ENCODE data around the gene ADGRV1.

ADGRV1 gene

DNA sequence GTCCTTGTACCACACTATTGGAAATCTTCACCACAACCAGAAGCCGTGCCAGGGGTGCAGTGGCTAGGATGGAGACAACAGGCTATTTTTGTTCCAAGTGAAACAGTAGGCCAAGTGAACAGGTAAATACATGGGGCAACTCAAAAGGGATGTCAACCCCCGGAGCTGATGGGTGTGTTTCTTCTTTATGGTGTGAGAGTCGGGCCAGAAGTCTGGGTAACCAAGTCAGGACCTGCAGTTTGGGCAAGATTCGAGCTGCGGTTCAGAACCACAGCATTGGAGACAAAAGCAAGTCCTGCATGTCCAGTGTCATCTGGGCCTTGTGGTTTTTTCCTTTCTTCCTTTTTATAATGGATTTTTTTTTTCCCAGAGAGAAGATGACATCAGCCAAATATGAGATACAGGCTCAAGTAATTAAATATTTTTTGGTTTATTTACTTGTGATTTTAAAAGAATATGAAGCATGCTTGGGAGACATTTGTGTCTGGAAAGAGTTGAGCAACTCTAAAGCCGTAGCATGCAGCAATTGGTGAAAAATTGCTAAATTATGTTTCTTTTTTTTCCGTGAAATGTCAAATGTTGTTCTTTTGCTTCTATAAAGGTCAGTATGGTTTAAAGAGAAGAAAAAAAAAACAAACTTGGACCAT, 562.9 kb downstream of the ADGRV1 start:
- ChIA-PET CTCF (no interaction called here), POLR2A (no interaction called here)
- Histone ChIP-seq H3K4me3 (ENCODE audit: low read depth, low read length) (no peak overlapping the region), H3K4me1 (ENCODE audit: control insufficient read depth, insufficient read depth, low read length) (peaks cover 4% of the 10 kb centered on the region), H3K27ac (ENCODE audit: extremely low read depth, low read depth, low read length) (no peak overlapping the region), H3K9me3 (ENCODE audit: control insufficient read depth, insufficient read depth, low read depth, low read length) (no peaks in the 10 kb centered on the region), H3K36me3 (ENCODE audit: control insufficient read depth in 2 of 2, insufficient read depth in 1 of 2, low read length in 2 of 2) (no peaks in the 10 kb centered on the region)
- no peak for TF ChIP-seq ZNF548 (tag by site-specific recombination; IDR thresholded peaks at IDR 0.05)
- no peak for TF ChIP-seq ZBTB1 (tag by site-specific recombination; IDR thresholded peaks at IDR 0.05)
- TF ChIP-seq ZNF558 (tag by site-specific recombination; IDR thresholded peaks at IDR 0.05): no peak
- TF ChIP-seq ZFP3 (tag by site-specific recombination; IDR thresholded peaks at IDR 0.05; ENCODE audit: low read depth): no peak
- TF ChIP-seq ZNF354C (tag by site-specific recombination; IDR thresholded peaks at IDR 0.05; ENCODE audit: borderline replicate concordance, low read depth): no peak
- TF ChIP-seq ZNF776 (tag by site-specific recombination; IDR thresholded peaks at IDR 0.05; ENCODE audit: borderline replicate concordance): no peak
- no peak for TF ChIP-seq ZNF132 (tag by site-specific recombination; IDR thresholded peaks at IDR 0.05; ENCODE audit: borderline replicate concordance)
- TF ChIP-seq ZNF426 (tag by site-specific recombination; IDR thresholded peaks at IDR 0.05): no peak
- TF ChIP-seq ZNF169 (tag by site-specific recombination; IDR thresholded peaks at IDR 0.05): no peak
- TF ChIP-seq ZNF404 (tag by site-specific recombination; IDR thresholded peaks at IDR 0.05): no peak

DNA sequence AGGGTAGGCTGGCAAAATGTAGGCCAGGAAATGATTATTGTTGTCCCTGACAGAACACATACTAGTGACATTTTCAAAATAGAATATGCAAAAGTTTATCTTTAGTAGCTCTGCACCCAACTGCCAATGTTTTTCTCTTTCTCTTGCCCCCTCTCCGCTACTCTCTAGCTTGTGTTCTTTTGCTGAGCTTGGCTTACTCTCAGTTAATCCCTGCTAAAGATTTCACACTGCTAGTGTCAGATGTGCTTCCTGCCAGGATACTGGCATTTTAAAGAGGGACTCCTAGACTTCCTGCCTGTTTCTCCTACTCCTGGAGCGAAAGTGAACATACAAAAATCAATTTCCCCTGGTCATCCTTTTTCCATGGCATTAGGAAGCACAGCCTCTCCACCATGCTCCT, 564.1 kb downstream of the ADGRV1 start:
- ChIA-PET CTCF (interaction anchor here (0.6 kb wide), 1 partner anchor 100 kb away, joined by 3 read pairs; no protein-coding TSS in a partner anchor), POLR2A (no interaction called here)
- H3K9me3 ChIP-seq (ENCODE audit: control insufficient read depth, insufficient read depth, low read depth, low read length): no peaks in the 10 kb centered on the region
- no peak overlapping the region for H3K4me3 ChIP-seq (ENCODE audit: low read depth, low read length)
- no peak for TF ChIP-seq ZNF16 (tag by site-specific recombination; IDR thresholded peaks at IDR 0.05; ENCODE audit: low read depth)
- TF ChIP-seq, protein P1, sequence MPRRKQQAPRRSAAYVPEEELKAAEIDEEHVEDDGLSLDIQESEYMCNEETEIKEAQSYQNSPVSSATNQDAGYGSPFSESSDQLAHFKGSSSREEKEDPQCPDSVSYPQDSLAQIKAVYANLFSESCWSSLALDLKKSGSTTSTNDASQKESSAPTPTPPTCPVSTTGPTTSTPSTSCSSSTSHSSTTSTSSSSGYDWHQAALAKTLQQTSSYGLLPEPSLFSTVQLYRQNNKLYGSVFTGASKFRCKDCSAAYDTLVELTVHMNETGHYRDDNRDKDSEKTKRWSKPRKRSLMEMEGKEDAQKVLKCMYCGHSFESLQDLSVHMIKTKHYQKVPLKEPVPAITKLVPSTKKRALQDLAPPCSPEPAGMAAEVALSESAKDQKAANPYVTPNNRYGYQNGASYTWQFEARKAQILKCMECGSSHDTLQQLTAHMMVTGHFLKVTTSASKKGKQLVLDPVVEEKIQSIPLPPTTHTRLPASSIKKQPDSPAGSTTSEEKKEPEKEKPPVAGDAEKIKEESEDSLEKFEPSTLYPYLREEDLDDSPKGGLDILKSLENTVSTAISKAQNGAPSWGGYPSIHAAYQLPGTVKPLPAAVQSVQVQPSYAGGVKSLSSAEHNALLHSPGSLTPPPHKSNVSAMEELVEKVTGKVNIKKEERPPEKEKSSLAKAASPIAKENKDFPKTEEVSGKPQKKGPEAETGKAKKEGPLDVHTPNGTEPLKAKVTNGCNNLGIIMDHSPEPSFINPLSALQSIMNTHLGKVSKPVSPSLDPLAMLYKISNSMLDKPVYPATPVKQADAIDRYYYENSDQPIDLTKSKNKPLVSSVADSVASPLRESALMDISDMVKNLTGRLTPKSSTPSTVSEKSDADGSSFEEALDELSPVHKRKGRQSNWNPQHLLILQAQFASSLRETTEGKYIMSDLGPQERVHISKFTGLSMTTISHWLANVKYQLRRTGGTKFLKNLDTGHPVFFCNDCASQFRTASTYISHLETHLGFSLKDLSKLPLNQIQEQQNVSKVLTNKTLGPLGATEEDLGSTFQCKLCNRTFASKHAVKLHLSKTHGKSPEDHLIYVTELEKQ (tag by site-specific recombination; IDR thresholded peaks at IDR 0.05; ENCODE audit: borderline replicate concordance): no peak
- TF ChIP-seq, protein P2, sequence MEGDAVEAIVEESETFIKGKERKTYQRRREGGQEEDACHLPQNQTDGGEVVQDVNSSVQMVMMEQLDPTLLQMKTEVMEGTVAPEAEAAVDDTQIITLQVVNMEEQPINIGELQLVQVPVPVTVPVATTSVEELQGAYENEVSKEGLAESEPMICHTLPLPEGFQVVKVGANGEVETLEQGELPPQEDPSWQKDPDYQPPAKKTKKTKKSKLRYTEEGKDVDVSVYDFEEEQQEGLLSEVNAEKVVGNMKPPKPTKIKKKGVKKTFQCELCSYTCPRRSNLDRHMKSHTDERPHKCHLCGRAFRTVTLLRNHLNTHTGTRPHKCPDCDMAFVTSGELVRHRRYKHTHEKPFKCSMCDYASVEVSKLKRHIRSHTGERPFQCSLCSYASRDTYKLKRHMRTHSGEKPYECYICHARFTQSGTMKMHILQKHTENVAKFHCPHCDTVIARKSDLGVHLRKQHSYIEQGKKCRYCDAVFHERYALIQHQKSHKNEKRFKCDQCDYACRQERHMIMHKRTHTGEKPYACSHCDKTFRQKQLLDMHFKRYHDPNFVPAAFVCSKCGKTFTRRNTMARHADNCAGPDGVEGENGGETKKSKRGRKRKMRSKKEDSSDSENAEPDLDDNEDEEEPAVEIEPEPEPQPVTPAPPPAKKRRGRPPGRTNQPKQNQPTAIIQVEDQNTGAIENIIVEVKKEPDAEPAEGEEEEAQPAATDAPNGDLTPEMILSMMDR (tag by site-specific recombination; IDR thresholded peaks at IDR 0.05): no peak
- TF ChIP-seq, protein P3, sequence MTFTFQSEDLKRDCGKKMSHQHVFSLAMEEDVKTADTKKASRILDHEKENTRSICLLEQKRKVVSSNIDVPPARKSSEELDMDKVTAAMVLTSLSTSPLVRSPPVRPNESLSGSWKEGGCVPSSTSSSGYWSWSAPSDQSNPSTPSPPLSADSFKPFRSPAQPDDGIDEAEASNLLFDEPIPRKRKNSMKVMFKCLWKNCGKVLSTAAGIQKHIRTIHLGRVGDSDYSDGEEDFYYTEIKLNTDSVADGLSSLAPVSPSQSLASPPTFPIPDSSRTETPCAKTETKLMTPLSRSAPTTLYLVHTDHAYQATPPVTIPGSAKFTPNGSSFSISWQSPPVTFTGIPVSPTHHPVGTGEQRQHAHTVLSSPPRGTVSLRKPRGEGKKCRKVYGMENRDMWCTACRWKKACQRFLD (tag by site-specific recombination; IDR thresholded peaks at IDR 0.05): no peak
- TF ChIP-seq SP2 (tag by site-specific recombination; IDR thresholded peaks at IDR 0.05): no peak
- no peak for TF ChIP-seq ZBTB8A (tag by site-specific recombination; IDR thresholded peaks at IDR 0.05)
- no peak for TF ChIP-seq SALL2 (tag by site-specific recombination; IDR thresholded peaks at IDR 0.05; ENCODE audit: borderline replicate concordance)
- no peak for TF ChIP-seq ZNF302 (tag by site-specific recombination; IDR thresholded peaks at IDR 0.05; ENCODE audit: low read depth)
- TF ChIP-seq, protein P4, sequence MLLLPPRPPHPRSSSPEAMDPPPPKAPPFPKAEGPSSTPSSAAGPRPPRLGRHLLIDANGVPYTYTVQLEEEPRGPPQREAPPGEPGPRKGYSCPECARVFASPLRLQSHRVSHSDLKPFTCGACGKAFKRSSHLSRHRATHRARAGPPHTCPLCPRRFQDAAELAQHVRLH (tag by site-specific recombination; IDR thresholded peaks at IDR 0.05): no peak
- no peak for TF ChIP-seq ZNF785 (tag by site-specific recombination; IDR thresholded peaks at IDR 0.05)
- TF ChIP-seq, protein P5, sequence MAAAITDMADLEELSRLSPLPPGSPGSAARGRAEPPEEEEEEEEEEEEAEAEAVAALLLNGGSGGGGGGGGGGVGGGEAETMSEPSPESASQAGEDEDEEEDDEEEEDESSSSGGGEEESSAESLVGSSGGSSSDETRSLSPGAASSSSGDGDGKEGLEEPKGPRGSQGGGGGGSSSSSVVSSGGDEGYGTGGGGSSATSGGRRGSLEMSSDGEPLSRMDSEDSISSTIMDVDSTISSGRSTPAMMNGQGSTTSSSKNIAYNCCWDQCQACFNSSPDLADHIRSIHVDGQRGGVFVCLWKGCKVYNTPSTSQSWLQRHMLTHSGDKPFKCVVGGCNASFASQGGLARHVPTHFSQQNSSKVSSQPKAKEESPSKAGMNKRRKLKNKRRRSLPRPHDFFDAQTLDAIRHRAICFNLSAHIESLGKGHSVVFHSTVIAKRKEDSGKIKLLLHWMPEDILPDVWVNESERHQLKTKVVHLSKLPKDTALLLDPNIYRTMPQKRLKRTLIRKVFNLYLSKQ (tag by site-specific recombination; IDR thresholded peaks at IDR 0.05; ENCODE audit: borderline replicate concordance): no peak
- no peak for TF ChIP-seq ZNF660 (tag by site-specific recombination; IDR thresholded peaks at IDR 0.05)
- no peak for TF ChIP-seq ZNF600 (tag by site-specific recombination; IDR thresholded peaks at IDR 0.05)
- no peak for TF ChIP-seq REPIN1 (tag by site-specific recombination; IDR thresholded peaks at IDR 0.05; ENCODE audit: low read depth)
- no peak overlapping the region for H3K27ac ChIP-seq (ENCODE audit: extremely low read depth, low read depth, low read length)
- H3K36me3 ChIP-seq (ENCODE audit: control insufficient read depth in 2 of 2, insufficient read depth in 1 of 2, low read length in 2 of 2): no peaks in the 10 kb centered on the region
- peaks cover 4% of the 10 kb centered on the region for H3K4me1 ChIP-seq (ENCODE audit: control insufficient read depth, insufficient read depth, low read length)
